K562 (cell line): ENCODE measurements around the gene SCARF2. TPM values are rescaled to one million over a fixed set of nuclear protein-coding genes. Genes with fewer than 3 reads are reported as not detected.

ENCODE experiments used
- ATAC-seq: fragments of 200-7000 bp; cut with Tn5 transposase; 3 replicates; pipeline ENCODE4 v1.9.1; 2020; ENCODE audit warnings: moderate library complexity
- BruUV-seq: library from RNA; stranded (reverse); fragments of 400-500 nt; replicated peaks from 2 replicates; lab custom pipeline; 2021; lab: Mats Ljungman, UMichigan
- CTCF ChIA-PET: fragments of 300-600 bp; formaldehyde crosslinking; extraction: SDS; loops from one replicate; lab custom pipeline; 2021; ENCODE audit warnings: low intra/inter-chr PET ratio; lab: Yijun Ruan, JAX
- POLR2A ChIA-PET: fragments of 300-600, 350-650 bp; sonication (Branson Sonifier 250); formaldehyde crosslinking; extraction: SDS; loops from one replicate; lab custom pipeline; 2021; ENCODE audit warnings: antibody characterized with exemption, inconsistent platforms; lab: Yijun Ruan, JAX
- DNase-seq, 4 experiments: peaks; one replicate each; pipeline versions ENCODE4 v3.0.0 to v3.0.0-alpha.2; 2011 to 2018; ENCODE audit warnings: low spot score in 3 of 4, mixed read lengths in 3 of 4; ENCODE audit errors: extremely low read depth in 1 of 4
- FAIRE-seq: peaks from 2 replicates; lab custom pipeline; 2011; peaks lifted over from hg19 to GRCh38; lab: Jason Lieb, UNC
- H2AFZ ChIP-seq: 2 replicates; pipeline ENCODE4 v1.6.0; 2011; ENCODE audit warnings: low read depth, low read length, control low read depth, inconsistent platforms
- H3K27ac ChIP-seq: fragments of 200-600 bp; 3 replicates; pipeline ENCODE4 v1.8.0; 2011; ENCODE audit warnings: low read depth, mild to moderate bottlenecking, control low read depth, inconsistent platforms, low read length, moderate library complexity, mixed read lengths; ENCODE audit errors: extremely low read depth
- H3K27me3 ChIP-seq, 2 experiments: fragments of 300-600 bp in 1 of 2; 2 replicates in 1 of 2; 3 replicates in 1 of 2; pipeline versions ENCODE4 v1.6.0 to v1.8.0; 2011; ENCODE audit warnings: inconsistent platforms in 2 of 2, low read length in 2 of 2, mild to moderate bottlenecking in 1 of 2, mixed read lengths in 1 of 2, moderate library complexity in 1 of 2; ENCODE audit not compliant: control insufficient read depth in 2 of 2, insufficient read depth in 2 of 2
- H3K36me3 ChIP-seq: fragments of 300-600 bp; 3 replicates; pipeline ENCODE4 v1.8.0; 2011; ENCODE audit warnings: mild to moderate bottlenecking, low read length, inconsistent platforms; ENCODE audit not compliant: control insufficient read depth, insufficient read depth
- H3K4me1 ChIP-seq, 2 experiments: fragments of 200-600 bp in 1 of 2; replicated peaks in 1 of 2; 2 replicates in 1 of 2; 3 replicates in 1 of 2; pipeline versions ENCODE4 v1.5.1 to v1.8.0; 2011; ENCODE audit warnings: inconsistent platforms in 2 of 2, low read length in 2 of 2, mild to moderate bottlenecking in 1 of 2, mixed read lengths in 1 of 2, moderate library complexity in 1 of 2; ENCODE audit not compliant: control insufficient read depth in 2 of 2, insufficient read depth in 2 of 2
- H3K4me2 ChIP-seq: 2 replicates; pipeline ENCODE4 v1.6.1; 2011; ENCODE audit warnings: low read length, control low read depth, inconsistent platforms, mixed read lengths; ENCODE audit not compliant: insufficient read depth
- H3K4me3 ChIP-seq: fragments of 200-600 bp; sonication (generic), shearing (Covaris generic); 2 replicates; pipeline ENCODE4 v1.5.1; 2016; ENCODE audit warnings: control low read depth, inconsistent platforms
- H3K79me2 ChIP-seq: fragments of 200-600 bp; 3 replicates; pipeline ENCODE4 v1.8.0; 2011; ENCODE audit warnings: low read length, inconsistent platforms; ENCODE audit not compliant: control insufficient read depth, insufficient read depth
- H3K9ac ChIP-seq, 2 experiments: 2 replicates each; pipeline versions ENCODE4 v1.6.0 to v1.6.1; 2011; ENCODE audit warnings: low read depth in 2 of 2, low read length in 2 of 2, control low read depth in 1 of 2, inconsistent platforms in 1 of 2, mild to moderate bottlenecking in 1 of 2, mixed read lengths in 1 of 2; ENCODE audit not compliant: insufficient read depth in 1 of 2
- H3K9me1 ChIP-seq: one replicate; pipeline ENCODE4 v1.6.0; 2011; ENCODE audit warnings: inconsistent platforms, mild to moderate bottlenecking, low read length, moderate library complexity; ENCODE audit not compliant: control insufficient read depth, insufficient read depth
- H3K9me3 ChIP-seq: replicated peaks from 2 replicates; pipeline ENCODE4 v1.5.1; 2011; ENCODE audit warnings: low read depth, low read length, inconsistent platforms; ENCODE audit not compliant: control insufficient read depth, insufficient read depth
- H4K20me1 ChIP-seq: replicated peaks from 2 replicates; pipeline ENCODE4 v1.6.1; 2011; ENCODE audit warnings: low read length, inconsistent platforms, mixed read lengths; ENCODE audit not compliant: control insufficient read depth, insufficient read depth
- ARID4B ChIP-seq: sonication (generic); formaldehyde crosslinking; IDR thresholded peaks from 2 replicates; pipeline ENCODE4 v1.8.0; 2022; ENCODE audit warnings: mild to moderate bottlenecking, missing genetic modification reagents
- CHD1 ChIP-seq: fragments of 200-600 bp; sonication (generic); IDR thresholded peaks from one replicate; pipeline ENCODE4 v1.6.1; 2012; ENCODE audit warnings: mild to moderate bottlenecking, moderate library complexity, low read length, inconsistent platforms
- ETS1 ChIP-seq: conservative IDR thresholded peaks from 2 replicates; pipeline ENCODE4 v1.6.1; 2011; ENCODE audit warnings: low read depth, mild to moderate bottlenecking, low read length; ENCODE audit not compliant: control insufficient read depth
- FOXP1 ChIP-seq: sonication (generic); formaldehyde crosslinking; IDR thresholded peaks from 2 replicates; pipeline ENCODE4 v1.8.0; 2022; ENCODE audit warnings: mild to moderate bottlenecking, missing genetic modification reagents
- JUN ChIP-seq, 2 experiments: sonication (generic) in 1 of 2; formaldehyde crosslinking in 1 of 2; IDR thresholded peaks; 2 replicates each; pipeline versions ENCODE4 v1.6.1 to v1.8.0; 2012 to 2022; ENCODE audit warnings: borderline replicate concordance in 2 of 2, mild to moderate bottlenecking in 2 of 2, improper control_type of control experiment in 1 of 2, low read depth in 1 of 2, low read length in 1 of 2, missing genetic modification reagents in 1 of 2
- JUND ChIP-seq, 2 experiments: IDR thresholded peaks; 2 replicates in 1 of 2; 3 replicates in 1 of 2; pipeline ENCODE4 v1.6.1; 2011; ENCODE audit warnings: borderline replicate concordance in 2 of 2, low read depth in 2 of 2, low read length in 2 of 2, improper control_type of control experiment in 1 of 2, missing biosample characterization in 1 of 2, missing genetic modification characterization in 1 of 2, missing genetic modification reagents in 1 of 2
- KDM5B ChIP-seq: fragments of 200-600 bp; sonication (generic); IDR thresholded peaks from 2 replicates; pipeline ENCODE4 v1.6.1; 2012; ENCODE audit warnings: low read depth, mild to moderate bottlenecking, moderate library complexity, low read length, control low read depth, inconsistent platforms; ENCODE audit not compliant: insufficient replicate concordance
- MAX ChIP-seq: sonication (generic); formaldehyde crosslinking; IDR thresholded peaks from 2 replicates; pipeline ENCODE4 v1.9.0; 2022; ENCODE audit warnings: mild to moderate bottlenecking, missing genetic modification reagents
- POLR2A ChIP-seq: fragments of 450-650 bp; conservative IDR thresholded peaks from 2 replicates; pipeline ENCODE4 v1.6.1; 2016
- RBBP5 ChIP-seq: fragments of 200-600 bp; sonication (generic); IDR thresholded peaks from 2 replicates; pipeline ENCODE4 v1.6.1; 2012; ENCODE audit warnings: borderline replicate concordance, mild to moderate bottlenecking, low read length, control low read depth, inconsistent platforms; ENCODE audit not compliant: insufficient read depth, poor library complexity, severe bottlenecking
- SETDB1 ChIP-seq: IDR thresholded peaks from one replicate; pipeline ENCODE4 v1.6.1; 2012; ENCODE audit warnings: low read length, control low read depth, inconsistent platforms
- TEAD4 ChIP-seq, 2 experiments: sonication (generic) in 1 of 2; formaldehyde crosslinking in 1 of 2; IDR thresholded peaks; 2 replicates each; pipeline versions ENCODE4 v1.6.1 to v1.8.0; 2012 to 2022; ENCODE audit warnings: borderline replicate concordance in 1 of 2, inconsistent platforms in 1 of 2, low read length in 1 of 2, mild to moderate bottlenecking in 1 of 2, missing genetic modification reagents in 1 of 2
- ZNF143 ChIP-seq: sonication (generic); formaldehyde crosslinking; IDR thresholded peaks from 2 replicates; pipeline ENCODE4 v1.9.0; 2022; ENCODE audit warnings: mild to moderate bottlenecking, missing genetic modification reagents
- ZNF668 ChIP-seq: fragments of 250-450 bp; sonication (Bioruptor Pico); IDR thresholded peaks from 2 replicates; pipeline ENCODE4 v1.8.0; 2022; ENCODE audit warnings: mild to moderate bottlenecking, inconsistent platforms
- WGBS: fragments of 100-300 bp; shearing (Covaris generic); methylation state at CpG from one replicate; pipeline ENCODE4 v1.1.6; 2016; ENCODE audit warnings: low coverage, mixed read lengths; ENCODE audit not compliant: insufficient coverage; ENCODE audit errors: missing lambda C conversion rate; 5-methylcytosine and 5-hydroxymethylcytosine counted together
- in situ Hi-C: fragments of 300-500 bp; cut with MboI; formaldehyde crosslinking; loops from 4 replicates; pipeline ENCODE4 v1.15.0; 2018; ENCODE audit warnings: inconsistent platforms, mixed read lengths
- intact Hi-C: fragments of 100-400 bp; cut with micrococcal nuclease; formaldehyde crosslinking; loops from 2 replicates; pipeline ENCODE4 v1.14.2; 2022
- polyA plus RNA-seq, 8 experiments: library from polyadenylated mRNA; depleted of rRNA in 4 of 8; stranded (reverse) in 5 of 8; unstranded in 3 of 8; fragments of >200 nt; fragmentation: Nextera tagmentation in 2 of 8; fragmentation: Illumina TruSeq in 1 of 8; extraction: Ambion mirVana in 2 of 8; extraction: Trizol in 1 of 8; gene quantifications; 2 replicates each; pipeline versions ENCODE4 v1.2.1 to v1.2.3, GENCODE V29; 2011 to 2014; ENCODE audit warnings: inconsistent platforms in 1 of 8, missing spikeins in 1 of 8
- total RNA-seq, 7 experiments: library from RNA; depleted of rRNA in 6 of 7; stranded (reverse); fragments of >200 nt in 6 of 7; fragmentation: Illumina TruSeq in 2 of 7; extraction: Trizol in 2 of 7; gene quantifications; 2 replicates each; pipeline versions ENCODE4 v1.2.1 to v1.2.3, GENCODE V29; 2011 to 2021; ENCODE audit warnings: low replicate concordance in 1 of 7

Gene SCARF2
- total and polyA plus RNA-seq, 9 of the 15 experiments (the other 6 are each of a cell fraction or from before 2014, with no cell fraction given): 0.06 to 0.32 (median 0.21) TPM; not detected in 5

- in situ Hi-C loops: loop anchor here (5.0 kb wide), 2 partner anchors 38 to 303 kb away; no protein-coding TSS in a partner anchor
- FAIRE-seq (no peak), ATAC-seq (no peak), DNase-seq (no peak)
- peaks cover 6 to 13% of the 10 kb centered on the region in 2 experiments; a peak in 4 of 5 replicates for H3K27me3 ChIP-seq
- WGBS: 36% methylated on average over 4 of the region's 4 CpGs
- H3K4me1 ChIP-seq: peaks cover 0 to 1% of the 10 kb centered on the region in 2 experiments; a peak in 3 of 5 replicates
- intact Hi-C loops: loop anchor here (5.0 kb wide), 1 partner anchor 163 kb away; no protein-coding TSS in a partner anchor
- peaks cover 29% of the 10 kb centered on the region for H4K20me1 ChIP-seq
- 0 out of 4 replicates have a peak overlapping the region, but pooled peaks of 1 of the 2 experiments have one; percentile 3 for H3K9ac ChIP-seq
- H3K4me3 ChIP-seq: no peak overlapping the region
- H2AFZ ChIP-seq: no peak overlapping the region
- no peaks in the 10 kb centered on the region for H3K79me2 ChIP-seq
- no peaks in the 10 kb centered on the region for H3K9me1 ChIP-seq
- CTCF ChIA-PET: no interaction called here
- no TSS peak for BruUV-seq
- H3K27ac ChIP-seq: no peak overlapping the region
- no peaks in the 10 kb centered on the region for H3K9me3 ChIP-seq
- POLR2A ChIA-PET: interaction anchor here (0.5 to 1.7 kb wide), 8 partner anchors 9 to 91 kb away, joined by 3 to 10 read pairs (median 4); no protein-coding TSS in a partner anchor
- no peak overlapping the region for H3K4me2 ChIP-seq
- no peaks in the 10 kb centered on the region for H3K36me3 ChIP-seq
- TF ChIP-seq CHD1 (no peak), JUN (IDR thresholded peaks at IDR 0.05; ENCODE audit: borderline replicate concordance, low read depth, low read length) (no peak), JUN (CRISPR knock-in tag; IDR thresholded peaks at IDR 0.05; ENCODE audit: borderline replicate concordance) (0 out of 2 replicates have a peak, but pooled peaks have one; percentile 52), ETS1 (0 out of 2 replicates have a peak, but pooled peaks have one; percentile 30), KDM5B (no peak), POLR2A (no peak), MAX (CRISPR knock-in tag) (peak; percentile 40), ARID4B (CRISPR knock-in tag) (peak; percentile 61; the same call in 1 of the 2 replicates), FOXP1 (CRISPR knock-in tag) (0 out of 2 replicates have a peak, but pooled peaks have one; percentile 54), JUND (IDR thresholded peaks at IDR 0.05; ENCODE audit: borderline replicate concordance, low read depth, low read length) (no peak), JUND (tag; IDR thresholded peaks at IDR 0.05; ENCODE audit: borderline replicate concordance, low read depth, low read length) (no peak), RBBP5 (no peak), ZNF668 (CRISPR knock-in tag) (no peak), SETDB1 (peak; percentile 51), TEAD4 (IDR thresholded peaks at IDR 0.05; ENCODE audit: low read length) (no peak), TEAD4 (CRISPR knock-in tag; IDR thresholded peaks at IDR 0.05; ENCODE audit: borderline replicate concordance) (peak; percentile 78; the same call in 1 of the 2 replicates), ZNF143 (CRISPR knock-in tag) (peak; percentile 48)
Observed at GRCh38 chr22:20459862-20460261, 22.2 kb upstream of the SCARF2 start.
